NCI-H2227 treated with DMSO at 0.1 percent for 48 hours (cell line): Measurements from ENCODE around the gene OTOL1.
"Not testable (repeated sequence)": the region's sequence is repeated elsewhere in the genome, so short reads cannot be mapped to it uniquely, and the experiment has no call there.

ENCODE experiments used
- DNase-seq: peaks from one replicate; lab custom pipeline; 2025; lab: John Stamatoyannopoulos, UW

OTOL1 gene

GRCh38 chr3:161496508-161496907 lies at the start of gene OTOL1:
Gene OTOL1, plus strand, starts transcription at chr3:161496808. Its CDS starts 0 bp downstream, at chr3:161496808.
- DNase-seq: no peak

DNA sequence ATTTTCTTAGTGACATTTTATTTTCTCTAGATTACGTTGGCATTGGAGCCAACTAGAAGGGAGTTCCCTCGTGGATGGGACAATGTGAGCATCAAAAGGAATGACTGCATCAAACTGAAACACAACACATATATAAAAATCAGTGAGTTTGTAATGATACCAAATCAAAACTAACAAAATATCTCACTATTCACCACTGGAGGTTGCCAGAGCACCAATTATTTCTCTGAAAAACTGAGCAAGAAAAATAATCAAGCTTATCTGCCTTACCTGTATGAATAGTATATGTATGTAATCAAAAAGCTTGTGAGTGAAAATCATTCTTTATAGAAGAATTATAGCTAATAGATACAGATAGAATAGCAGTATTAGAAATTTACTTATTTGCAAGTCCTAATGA lies 46.8 kb upstream of the OTOL1 start:
- no peak for DNase-seq

DNA sequence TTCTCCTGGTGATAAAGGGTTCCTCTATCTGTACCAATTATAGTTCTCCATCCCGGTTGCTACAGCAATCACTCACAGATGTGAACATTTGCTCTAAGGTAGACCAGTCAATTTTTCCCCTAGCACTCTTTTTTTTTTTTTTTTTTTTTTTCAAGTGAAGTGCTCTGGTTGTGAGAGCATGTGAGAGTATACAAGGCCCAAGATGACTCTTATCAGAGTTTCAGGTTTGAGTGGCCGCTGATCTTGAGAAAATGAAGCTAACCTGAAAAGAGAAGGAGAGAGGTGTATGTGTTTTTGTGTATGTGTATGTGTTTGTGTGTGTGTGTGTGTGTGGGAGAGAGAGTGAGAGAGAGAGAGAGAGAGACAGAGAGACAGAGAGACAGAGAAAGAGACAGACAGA lies 44.4 kb upstream of the OTOL1 start:
- no peak for DNase-seq

DNA sequence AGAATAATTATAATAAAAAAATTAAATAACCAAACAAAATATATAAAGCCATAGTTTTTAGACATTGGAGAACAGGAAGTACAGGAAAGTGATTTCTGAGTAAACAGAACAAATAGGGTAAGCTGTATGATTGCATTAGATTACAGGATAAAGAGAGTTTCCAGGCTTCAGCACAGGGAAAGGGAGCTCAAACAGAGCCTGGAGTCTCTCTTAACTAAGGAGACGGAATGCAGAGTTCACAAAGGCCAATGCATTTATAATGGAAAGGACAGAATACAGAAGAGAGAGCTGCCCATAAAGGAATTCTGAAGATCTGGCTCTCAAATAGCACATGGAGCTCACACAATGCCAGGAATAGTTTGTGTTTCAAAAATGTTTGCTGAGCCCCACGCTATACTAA lies 42.0 kb upstream of the OTOL1 start:
- no peak for DNase-seq

DNA sequence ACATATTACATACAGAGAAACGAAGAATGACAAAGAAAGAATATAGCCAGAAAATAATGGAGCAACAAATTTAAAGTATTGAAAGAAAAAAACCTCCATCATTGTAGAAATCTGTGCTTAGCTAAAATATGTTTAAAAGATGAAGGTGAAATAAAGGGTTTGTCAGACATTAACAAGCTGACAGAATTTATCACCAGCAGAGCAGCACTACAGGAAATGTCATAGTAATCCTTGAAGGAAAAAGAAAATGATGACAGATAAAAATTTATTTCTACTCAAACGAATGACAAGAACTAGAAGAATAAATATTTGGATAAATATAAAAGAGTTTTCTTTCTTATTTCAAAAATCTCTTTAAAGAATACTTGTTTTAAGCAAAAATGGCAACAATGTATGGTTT lies 40.6 kb upstream of the OTOL1 start:
- no peak for DNase-seq

GRCh38 chr3:161462138-161462537 lies 34.5 kb upstream of the OTOL1 start:
- DNase-seq: no peak

DNA sequence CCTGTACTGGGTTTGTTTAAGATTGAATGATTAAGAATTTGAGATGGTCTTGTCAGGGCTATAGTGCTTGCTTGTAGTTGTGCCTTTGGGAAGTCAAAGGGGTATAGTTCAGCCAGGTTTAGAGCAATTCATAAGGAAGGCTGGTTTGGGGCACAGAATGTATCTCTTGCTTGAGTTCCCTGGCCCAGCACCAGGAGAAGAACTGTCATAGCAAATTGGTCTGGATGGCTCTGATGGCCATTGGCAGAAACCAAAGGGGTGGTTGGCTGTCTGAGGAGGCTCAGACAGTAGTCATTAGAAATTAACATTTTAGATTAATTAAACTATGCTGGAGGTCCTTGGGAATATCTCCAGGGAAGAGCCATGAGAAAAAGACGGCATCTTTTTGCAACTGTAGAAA lies 25.4 kb upstream of the OTOL1 start:
- no peak for DNase-seq

- no peak for DNase-seq
These were observed 22.5 kb upstream of the OTOL1 start for GRCh38 chr3:161474139-161474538.

DNA sequence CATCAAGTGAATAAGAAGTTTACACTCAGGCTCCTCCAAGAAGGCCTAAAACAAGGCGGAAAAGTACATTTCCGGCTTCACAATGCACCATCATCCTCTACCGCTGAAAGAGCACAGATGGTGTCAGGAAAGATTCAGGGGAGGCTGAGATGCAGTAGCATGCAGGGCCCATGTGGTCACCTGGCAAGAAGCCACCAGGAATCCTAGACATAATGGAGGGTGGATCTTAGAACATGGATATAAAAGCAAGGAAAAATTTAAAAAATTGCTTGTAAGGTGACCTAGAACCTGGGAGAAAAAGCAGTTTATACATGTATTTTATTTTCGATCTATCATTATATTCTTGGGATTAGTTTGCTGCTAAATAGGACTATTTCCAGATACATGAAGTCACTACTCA lies 21.9 kb upstream of the OTOL1 start:
- no peak for DNase-seq

- DNase-seq: no peak
These were observed 21.4 kb upstream of the OTOL1 start for GRCh38 chr3:161475206-161475605.

DNA sequence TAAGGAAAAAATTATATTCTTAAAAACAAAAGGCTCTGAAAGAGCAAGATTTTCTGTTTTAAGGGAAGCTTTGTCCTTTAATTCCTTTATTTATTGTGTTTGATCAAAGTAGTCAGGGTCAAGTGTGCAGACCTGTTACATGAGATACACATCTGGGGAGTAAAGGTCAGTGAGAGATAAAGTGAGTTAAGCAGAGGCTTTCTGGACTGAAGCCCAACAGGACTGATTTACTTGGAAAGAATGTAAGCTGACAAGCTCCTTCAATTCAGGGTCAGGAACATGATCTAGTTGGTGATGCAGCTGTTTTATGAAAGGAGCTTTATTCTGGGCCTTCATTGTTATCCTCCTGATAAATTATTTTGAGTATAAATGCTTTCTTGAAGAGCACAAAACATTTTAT lies 20.7 kb upstream of the OTOL1 start:
- DNase-seq: no peak

GRCh38 chr3:161484226-161484625 lies 12.4 kb upstream of the OTOL1 start:
- DNase-seq: no peak

DNA sequence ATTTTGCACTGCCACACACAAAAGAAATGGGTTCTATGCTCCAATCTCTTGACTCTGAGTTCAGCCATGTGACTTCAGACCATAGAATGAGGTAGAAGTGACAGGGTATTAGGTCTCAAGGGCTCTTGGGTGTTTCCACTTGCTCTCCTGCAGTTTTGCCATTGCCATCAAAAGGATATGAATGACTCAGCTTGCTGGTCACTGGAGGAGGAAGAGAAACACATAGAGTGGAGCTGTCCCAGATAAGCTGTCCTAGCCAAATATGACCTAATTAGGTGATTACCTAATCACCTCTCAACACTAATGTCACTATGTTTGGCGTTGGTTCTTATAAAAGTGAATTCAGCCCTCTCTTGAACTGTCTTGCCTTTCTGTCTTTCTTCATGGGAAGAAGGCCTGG lies 8.3 kb upstream of the OTOL1 start:
- DNase-seq: not testable (repeated sequence)

DNA sequence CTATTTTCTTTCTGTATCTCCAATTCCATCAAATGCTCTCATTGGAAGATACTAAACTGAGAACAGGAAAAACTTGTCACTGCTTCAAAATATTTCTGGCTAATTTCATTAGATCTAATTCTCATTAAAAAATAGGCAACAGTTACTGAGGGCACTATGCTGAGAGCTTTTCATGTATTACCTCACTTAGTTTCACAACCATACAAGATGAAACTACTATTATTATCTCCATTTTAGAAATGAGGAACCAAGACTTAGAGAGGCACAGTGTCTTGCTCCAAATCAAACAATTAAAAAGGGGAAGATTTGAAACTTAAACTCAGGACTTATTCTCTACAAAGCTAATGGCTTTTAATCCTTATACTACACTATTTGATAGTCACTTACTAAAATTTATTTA lies 7.2 kb upstream of the OTOL1 start:
- DNase-seq: no peak

DNA sequence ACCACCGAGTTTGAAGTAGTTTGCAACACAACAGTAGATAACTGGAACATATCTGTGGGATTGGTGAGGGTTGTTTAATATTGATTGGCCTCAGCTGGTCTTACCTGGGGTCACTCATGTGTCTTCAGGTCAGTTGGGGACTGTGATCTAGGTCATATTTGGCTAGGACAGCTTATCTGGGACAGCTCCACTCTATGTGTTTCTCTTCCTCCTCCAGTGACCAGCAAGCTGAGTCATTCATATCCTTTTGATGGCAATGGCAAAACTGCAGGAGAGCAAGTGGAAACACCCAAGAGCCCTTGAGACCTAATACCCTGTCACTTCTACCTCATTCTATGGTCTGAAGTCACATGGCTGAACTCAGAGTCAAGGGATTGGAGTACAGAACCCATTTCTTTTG lies 5.8 kb upstream of the OTOL1 start:
- not testable (repeated sequence) for DNase-seq

- DNase-seq: no peak
These were observed 1.8 kb downstream of the OTOL1 start for GRCh38 chr3:161498259-161498921.

DNA sequence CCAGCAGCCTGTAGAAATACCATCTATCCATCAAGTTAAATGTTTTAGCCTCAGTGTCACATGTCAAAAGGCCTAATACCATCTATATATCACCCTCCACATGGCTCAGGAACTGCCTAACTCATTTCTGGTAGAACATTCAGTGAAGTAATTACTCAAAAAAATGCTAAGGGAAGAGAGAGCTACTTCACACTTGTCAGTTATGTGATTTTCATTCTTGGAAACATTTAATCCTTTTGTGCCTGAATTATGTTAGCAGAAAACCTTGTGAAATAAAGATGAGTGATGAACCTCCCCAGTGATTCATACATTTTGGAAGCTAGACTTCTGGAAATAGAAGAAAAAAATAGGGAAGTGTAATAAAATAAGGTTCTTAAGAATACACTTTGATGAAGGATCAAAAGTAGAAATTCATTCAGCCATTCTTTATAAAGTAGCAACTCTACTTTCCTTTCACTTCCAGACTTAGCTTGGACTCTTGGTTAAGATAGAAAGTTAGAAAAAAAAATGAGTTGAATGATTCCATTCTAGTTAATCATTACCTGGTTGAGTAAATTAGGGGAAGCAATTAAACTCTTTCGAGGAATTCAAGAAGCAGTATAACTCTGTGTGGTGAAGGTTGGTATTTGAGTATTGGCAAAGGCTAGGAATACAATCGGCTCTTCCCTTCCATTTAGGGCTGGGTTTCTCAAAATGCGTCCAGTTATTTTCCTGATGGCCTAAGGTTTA lies 3.6 kb downstream of the OTOL1 start:
- DNase-seq: no peak

DNA sequence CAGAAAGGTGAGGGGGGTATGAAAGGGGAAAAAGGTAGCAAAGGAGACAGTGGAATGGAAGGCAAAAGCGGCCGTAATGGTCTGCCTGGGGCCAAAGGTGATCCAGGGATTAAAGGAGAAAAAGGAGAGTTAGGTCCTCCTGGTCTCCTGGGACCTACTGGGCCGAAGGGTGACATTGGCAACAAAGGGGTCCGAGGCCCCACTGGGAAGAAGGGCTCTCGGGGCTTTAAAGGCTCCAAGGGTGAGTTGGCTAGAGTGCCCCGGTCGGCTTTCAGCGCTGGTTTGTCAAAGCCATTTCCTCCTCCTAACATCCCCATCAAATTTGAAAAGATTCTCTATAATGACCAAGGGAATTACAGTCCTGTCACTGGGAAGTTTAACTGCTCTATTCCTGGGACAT lies 6.7 kb downstream of the OTOL1 start:
- no peak for DNase-seq

- DNase-seq: no peak
These were observed 12.4 kb downstream of the OTOL1 start for GRCh38 chr3:161508852-161509477.

- DNase-seq: no peak
These were observed 14.1 kb downstream of the OTOL1 start for GRCh38 chr3:161510510-161511260.

GRCh38 chr3:161523916-161524315 lies 27.3 kb downstream of the OTOL1 start:
- no peak for DNase-seq

GRCh38 chr3:161531930-161532329 lies 35.3 kb downstream of the OTOL1 start:
- DNase-seq: no peak

GRCh38 chr3:161540594-161540993 lies 44.0 kb downstream of the OTOL1 start:
- no peak for DNase-seq
